GM12878 (cell line): ENCODE data around the gene RIT1. TPM values are rescaled to one million over a fixed set of nuclear protein-coding genes. Genes with fewer than 3 reads are reported as not detected.

Experiments
- ATAC-seq: fragments of 200-7000 bp; cut with Tn5 transposase; 3 replicates; pipeline ENCODE4 v1.9.1; 2020; ENCODE audit warnings: mild to moderate bottlenecking, moderate library complexity
- BruUV-seq: library from RNA; stranded (reverse); fragments of 400-500 nt; replicated peaks from 2 replicates; lab custom pipeline; 2021; lab: Mats Ljungman, UMichigan
- CTCF ChIA-PET: fragments of 300-600 bp; sonication (Branson Sonifier 250); formaldehyde crosslinking; extraction: SDS; loops from one replicate; lab custom pipeline; 2021; ENCODE audit warnings: inconsistent platforms; lab: Yijun Ruan, JAX
- POLR2A ChIA-PET: fragments of 350-600 bp; formaldehyde crosslinking; extraction: SDS; loops from one replicate; lab custom pipeline; 2021; ENCODE audit warnings: inconsistent platforms; lab: Charles Lee
- RAD21 ChIA-PET: fragments of 300-600 bp; sonication (Branson Sonifier 250); formaldehyde crosslinking; loops from one replicate; lab custom pipeline; 2023; ENCODE audit warnings: antibody characterized with exemption; ENCODE audit not compliant: unreplicated experiment; lab: Charles Lee
- SMC1A ChIA-PET: fragments of 300-600 bp; sonication (Branson Sonifier 250); formaldehyde crosslinking; loops from one replicate; lab custom pipeline; 2023; ENCODE audit not compliant: unreplicated experiment, uncharacterized antibody; lab: Charles Lee
- DNase-seq: peaks from one replicate; pipeline ENCODE4 v3.0.0-alpha.2; 2011; ENCODE audit warnings: low read depth, low spot score
- FAIRE-seq: peaks from 3 replicates; lab custom pipeline; 2011; peaks lifted over from hg19 to GRCh38; lab: Jason Lieb, UNC
- H2AFZ ChIP-seq: 2 replicates; pipeline ENCODE4 v1.6.0; 2011; ENCODE audit warnings: low read depth, low read length, control low read depth; ENCODE audit not compliant: control insufficient read depth
- H3K27ac ChIP-seq: 2 replicates; pipeline ENCODE4 v1.5.1; 2011; ENCODE audit warnings: control low read depth; ENCODE audit not compliant: control insufficient read depth, insufficient read depth
- H3K27me3 ChIP-seq, 2 experiments: replicated peaks in 1 of 2; 2 replicates each; pipeline versions ENCODE4 v1.6.0 to v1.6.1; 2011; ENCODE audit warnings: low read length in 1 of 2; ENCODE audit not compliant: control insufficient read depth in 2 of 2, insufficient read depth in 2 of 2
- H3K36me3 ChIP-seq, 2 experiments: 2 replicates each; pipeline ENCODE4 v1.5.1; 2011; ENCODE audit warnings: low read length in 1 of 2; ENCODE audit not compliant: control insufficient read depth in 2 of 2, insufficient read depth in 2 of 2
- H3K4me1 ChIP-seq: 2 replicates; pipeline ENCODE4 v1.6.1; 2011; ENCODE audit warnings: mild to moderate bottlenecking, low read length, moderate library complexity, mixed read lengths; ENCODE audit not compliant: control insufficient read depth, insufficient read depth
- H3K4me2 ChIP-seq: 2 replicates; pipeline ENCODE4 v1.6.0; 2011; ENCODE audit warnings: control low read depth; ENCODE audit not compliant: control insufficient read depth, insufficient read depth
- H3K4me3 ChIP-seq: fragments of 200-600 bp; sonication (generic); 2 replicates; pipeline ENCODE4 v1.5.1; 2016
- H3K79me2 ChIP-seq: 2 replicates; pipeline ENCODE4 v1.6.0; 2011; ENCODE audit warnings: low read length; ENCODE audit not compliant: control insufficient read depth, insufficient read depth
- H3K9ac ChIP-seq: 2 replicates; pipeline ENCODE4 v1.8.0; 2011; ENCODE audit warnings: low read length, control low read depth, mixed read lengths; ENCODE audit not compliant: control insufficient read depth, insufficient read depth
- H3K9me3 ChIP-seq: replicated peaks from 3 replicates; pipeline ENCODE4 v1.5.1; 2011; ENCODE audit warnings: mild to moderate bottlenecking, low read length; ENCODE audit not compliant: control insufficient read depth, insufficient read depth
- H4K20me1 ChIP-seq: 2 replicates; pipeline ENCODE4 v1.6.0; 2011; ENCODE audit not compliant: control insufficient read depth, insufficient read depth
- ASH2L ChIP-seq: fragments of 300-600, 200-600 bp; sonication (generic); IDR thresholded peaks from 2 replicates; pipeline ENCODE4 v1.6.1; 2017; ENCODE audit warnings: low read depth, mild to moderate bottlenecking, borderline replicate concordance
- BACH1 ChIP-seq: fragments of 450-650 bp; IDR thresholded peaks from 2 replicates; pipeline ENCODE4 v1.6.1; 2017; ENCODE audit warnings: mild to moderate bottlenecking, borderline replicate concordance
- CREB1 ChIP-seq: IDR thresholded peaks from 2 replicates; pipeline ENCODE4 v1.6.1; 2012; ENCODE audit warnings: low read depth, mild to moderate bottlenecking, inconsistent platforms
- EP300 ChIP-seq, 2 experiments: fragments of 150-350 bp in 1 of 2; IDR thresholded peaks; 2 replicates each; pipeline ENCODE4 v1.6.1; 2011 to 2012; ENCODE audit warnings: low read depth in 2 of 2, low read length in 2 of 2, borderline replicate concordance in 1 of 2, improper control_type of control experiment in 1 of 2, inconsistent platforms in 1 of 2; ENCODE audit not compliant: control insufficient read depth in 1 of 2
- ETV6 ChIP-seq, 2 experiments: fragments of 450-650 bp in 1 of 2; IDR thresholded peaks in 1 of 2; conservative IDR thresholded peaks in 1 of 2; 2 replicates each; pipeline ENCODE4 v1.6.1; 2014; ENCODE audit warnings: antibody characterized with exemption in 1 of 2, borderline replicate concordance in 1 of 2, low read depth in 1 of 2, mild to moderate bottlenecking in 1 of 2, moderate library complexity in 1 of 2
- HDAC2 ChIP-seq: fragments of 200-600 bp; sonication (generic); IDR thresholded peaks from 2 replicates; pipeline ENCODE4 v1.6.1; 2017
- NFYA ChIP-seq: IDR thresholded peaks from 2 replicates; pipeline ENCODE4 v1.6.1; 2011; ENCODE audit warnings: low read depth, mild to moderate bottlenecking, low read length, improper control_type of control experiment, borderline replicate concordance
- NFYB ChIP-seq: IDR thresholded peaks from 2 replicates; pipeline ENCODE4 v1.6.1; 2011; ENCODE audit warnings: low read depth, mild to moderate bottlenecking, low read length, improper control_type of control experiment, moderate library complexity; ENCODE audit not compliant: insufficient read depth
- PML ChIP-seq: IDR thresholded peaks from 2 replicates; pipeline ENCODE4 v1.6.1; 2012; ENCODE audit warnings: low read length, inconsistent platforms
- POLR2A ChIP-seq: IDR thresholded peaks from 2 replicates; pipeline ENCODE4 v1.6.1; 2011; ENCODE audit warnings: low read depth, mild to moderate bottlenecking, low read length
- POLR2AphosphoS2 ChIP-seq: IDR thresholded peaks from 2 replicates; pipeline ENCODE4 v1.6.1; 2011; ENCODE audit warnings: low read depth, mild to moderate bottlenecking, low read length, improper control_type of control experiment, moderate library complexity
- SRF ChIP-seq, 2 experiments: IDR thresholded peaks; 2 replicates each; pipeline ENCODE4 v1.6.1; 2011; ENCODE audit warnings: low read depth in 2 of 2, low read length in 2 of 2, mild to moderate bottlenecking in 1 of 2, moderate library complexity in 1 of 2
- TBL1XR1 ChIP-seq: IDR thresholded peaks from 2 replicates; pipeline ENCODE4 v1.6.1; 2012; ENCODE audit warnings: low read depth, low read length, improper control_type of control experiment
- TCF7 ChIP-seq: IDR thresholded peaks from 2 replicates; pipeline ENCODE4 v1.6.1; 2014; ENCODE audit warnings: antibody characterized with exemption, borderline replicate concordance
- YBX1 ChIP-seq: fragments of 450-650 bp; IDR thresholded peaks from 2 replicates; pipeline ENCODE4 v1.6.1; 2016; ENCODE audit warnings: antibody characterized with exemption
- WGBS: methylation state at CpG from one replicate; pipeline ENCODE4 v1.1.6; 2016; ENCODE audit warnings: low lambda C conversion rate; ENCODE audit not compliant: insufficient replicate concordance, insufficient coverage; ENCODE audit errors: missing lambda C conversion rate; 5-methylcytosine and 5-hydroxymethylcytosine counted together
- in situ Hi-C: fragments of 300-500 bp; cut with MboI; formaldehyde crosslinking; loops from 9 replicates; pipeline ENCODE4 v1.14.3; 2018; ENCODE audit warnings: mixed read lengths
- intact Hi-C: fragments of 100-400 bp; cut with micrococcal nuclease; formaldehyde crosslinking; loops from one replicate; pipeline ENCODE4 v1.14.2; 2022; ENCODE audit not compliant: unreplicated experiment
- polyA plus RNA-seq, 11 experiments: library from polyadenylated mRNA; depleted of rRNA in 4 of 11; unstranded in 6 of 11; stranded (reverse) in 5 of 11; fragments of >200 nt; fragmentation: Nextera tagmentation in 4 of 11; fragmentation: Illumina TruSeq in 1 of 11; extraction: Ambion mirVana in 4 of 11; extraction: Trizol in 1 of 11; gene quantifications; 1 replicate in 1 of 11; 2 replicates in 10 of 11; pipeline versions ENCODE4 v1.2.1 to v1.2.3, GENCODE V29; 2011 to 2016; ENCODE audit warnings: inconsistent platforms in 2 of 11, missing spikeins in 2 of 11, low read depth in 1 of 11
- total RNA-seq, 4 experiments: library from RNA; depleted of rRNA in 3 of 4; stranded (reverse); fragments of >200 nt in 3 of 4; fragmentation: Illumina TruSeq in 1 of 4; extraction: Trizol in 1 of 4; gene quantifications; 2 replicates each; pipeline versions ENCODE4 v1.2.1 to v1.2.3, GENCODE V29; 2013 to 2021

Gene RIT1
- total and polyA plus RNA-seq, 10 of the 15 experiments (the other 5 are each of a cell fraction or from before 2014, with no cell fraction given): 6.8 to 61.5 (median 13.7) TPM

GRCh38 chr1:155942578-155943141, 31.5 kb upstream of the RIT1 start:
- 95% methylated on average over 11 of the region's 11 CpGs for WGBS
- H4K20me1 ChIP-seq: no peaks in the 10 kb centered on the region
- no peak for DNase-seq
- TF ChIP-seq BACH1 (no peak), HDAC2 (no peak), SRF (IDR thresholded peaks at IDR 0.05; ENCODE audit: low read depth in 2 of 2, low read length in 2 of 2) (no peak), POLR2A (peak; percentile 9; the same call in 1 of the 2 replicates)
- no peaks in the 10 kb centered on the region for H3K9me3 ChIP-seq
- no peak for FAIRE-seq
- intact Hi-C loops (no loop called here), in situ Hi-C loops (no loop called here)
- no peak overlapping the region for H2AFZ ChIP-seq
- H3K4me3 ChIP-seq: no peak overlapping the region
- ChIA-PET RAD21 (interaction anchor here (1.0 to 4.4 kb wide), 7 partner anchors 9 to 173 kb away, joined by 3 to 130 read pairs (median 4); partner anchors contain the start of genes ARHGEF2 and KHDC4), SMC1A (interaction anchor here (0.9 to 5.1 kb wide), 4 partner anchors 37 to 124 kb away, joined by 5 to 133 read pairs (median 10); partner anchors contain the start of gene ARHGEF2), CTCF (interaction anchor here (0.5 to 5.0 kb wide), 9 partner anchors 15 to 123 kb away, joined by 3 to 44 read pairs (median 5); partner anchors contain the start of gene ARHGEF2), POLR2A (interaction anchor here (0.8 to 10.8 kb wide), 4 partner anchors 9 to 54 kb away, joined by 3 to 273 read pairs (median 20); partner anchors contain the start of genes ARHGEF2 and KHDC4)
- no TSS peak for BruUV-seq
- no peak overlapping the region for H3K9ac ChIP-seq
- H3K27me3 ChIP-seq: no peaks in the 10 kb centered on the region
- no peaks in the 10 kb centered on the region for H3K79me2 ChIP-seq
- H3K27ac ChIP-seq: no peak overlapping the region
- H3K4me2 ChIP-seq: no peak overlapping the region
- peaks cover 2 to 7% of the 10 kb centered on the region in 2 experiments; a peak in 3 of 4 replicates for H3K36me3 ChIP-seq
- peaks cover 73% of the 10 kb centered on the region for H3K4me1 ChIP-seq
- no peak for ATAC-seq

DNA sequence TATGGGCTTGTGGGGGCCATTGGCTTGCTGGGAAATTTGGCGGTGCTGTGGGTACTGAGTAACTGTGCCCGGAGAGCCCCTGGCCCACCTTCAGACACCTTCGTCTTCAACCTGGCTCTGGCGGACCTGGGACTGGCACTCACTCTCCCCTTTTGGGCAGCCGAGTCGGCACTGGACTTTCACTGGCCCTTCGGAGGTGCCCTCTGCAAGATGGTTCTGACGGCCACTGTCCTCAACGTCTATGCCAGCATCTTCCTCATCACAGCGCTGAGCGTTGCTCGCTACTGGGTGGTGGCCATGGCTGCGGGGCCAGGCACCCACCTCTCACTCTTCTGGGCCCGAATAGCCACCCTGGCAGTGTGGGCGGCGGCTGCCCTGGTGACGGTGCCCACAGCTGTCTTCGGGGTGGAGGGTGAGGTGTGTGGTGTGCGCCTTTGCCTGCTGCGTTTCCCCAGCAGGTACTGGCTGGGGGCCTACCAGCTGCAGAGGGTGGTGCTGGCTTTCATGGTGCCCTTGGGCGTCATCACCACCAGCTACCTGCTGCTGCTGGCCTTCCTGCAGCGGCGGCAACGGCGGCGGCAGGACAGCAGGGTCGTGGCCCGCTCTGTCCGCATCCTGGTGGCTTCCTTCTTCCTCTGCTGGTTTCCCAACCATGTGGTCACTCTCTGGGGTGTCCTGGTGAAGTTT, 30.8 kb upstream of the RIT1 start:
- 89% methylated on average over 29 of the region's 29 CpGs for WGBS
- Histone ChIP-seq H3K9me3 (no peaks in the 10 kb centered on the region), H4K20me1 (no peaks in the 10 kb centered on the region), H3K27ac (no peak overlapping the region), H3K27me3 (no peaks in the 10 kb centered on the region), H3K4me3 (no peak overlapping the region), H2AFZ (no peak overlapping the region), H3K9ac (no peak overlapping the region), H3K4me1 (peaks cover 66% of the 10 kb centered on the region), H3K36me3 (no peaks in the 10 kb centered on the region; a peak in 3 of 4 replicates), H3K79me2 (no peaks in the 10 kb centered on the region), H3K4me2 (no peak overlapping the region)
- no TSS peak for BruUV-seq
- intact Hi-C loops (no loop called here), in situ Hi-C loops (no loop called here)
- ChIA-PET POLR2A (interaction anchor here (4.5 to 10.8 kb wide), 2 partner anchors 8 to 36 kb away, joined by 28 to 273 read pairs; partner anchors contain the start of genes ARHGEF2 and KHDC4), CTCF (interaction anchor here (0.8 to 5.7 kb wide), 8 partner anchors 16 to 123 kb away, joined by 3 to 227 read pairs (median 34); partner anchors contain the start of gene ARHGEF2), RAD21 (interaction anchor here (1.0 to 6.3 kb wide), 5 partner anchors 8 to 174 kb away, joined by 3 to 214 read pairs (median 3); partner anchors contain the start of genes ARHGEF2 and KHDC4), SMC1A (interaction anchor here (0.9 to 5.7 kb wide), 7 partner anchors 11 to 125 kb away, joined by 4 to 229 read pairs (median 69); partner anchors contain the start of gene ARHGEF2)
- FAIRE-seq (no peak), DNase-seq (no peak), ATAC-seq (no peak)
- TF ChIP-seq NFYB: no peak
- peak; percentile 51; the same call in 1 of the 2 replicates for TF ChIP-seq POLR2AphosphoS2
- TF ChIP-seq NFYA: no peak
- TF ChIP-seq CREB1: no peak
- no peak; the same call in 1 of the 2 replicates for TF ChIP-seq PML
- no peak for TF ChIP-seq EP300 (IDR thresholded peaks at IDR 0.05; ENCODE audit: borderline replicate concordance in 1 of 2, control insufficient read depth in 1 of 2, low read depth in 2 of 2, low read length in 2 of 2)
- TF ChIP-seq TBL1XR1: no peak
- peak; percentile 61; the same call in 1 of the 2 replicates for TF ChIP-seq POLR2A
- TF ChIP-seq ASH2L: no peak
- TF ChIP-seq TCF7: no peak
- no peak for TF ChIP-seq YBX1
- no peak for TF ChIP-seq ETV6 (conservative IDR thresholded peaks at IDR 0.05 in 1 of 2, IDR thresholded peaks at IDR 0.05 in 1 of 2; ENCODE audit: borderline replicate concordance in 1 of 2, low read depth in 1 of 2)
